ENCODE results near the gene ATG4D. TPM values are rescaled to one million over a fixed set of nuclear protein-coding genes. Genes with fewer than 3 reads are reported as not detected.

Gene ATG4D
- total and polyA plus RNA-seq, 8 donors, result 19.3 to 27.4 (median 23.1) TPM

DNA sequence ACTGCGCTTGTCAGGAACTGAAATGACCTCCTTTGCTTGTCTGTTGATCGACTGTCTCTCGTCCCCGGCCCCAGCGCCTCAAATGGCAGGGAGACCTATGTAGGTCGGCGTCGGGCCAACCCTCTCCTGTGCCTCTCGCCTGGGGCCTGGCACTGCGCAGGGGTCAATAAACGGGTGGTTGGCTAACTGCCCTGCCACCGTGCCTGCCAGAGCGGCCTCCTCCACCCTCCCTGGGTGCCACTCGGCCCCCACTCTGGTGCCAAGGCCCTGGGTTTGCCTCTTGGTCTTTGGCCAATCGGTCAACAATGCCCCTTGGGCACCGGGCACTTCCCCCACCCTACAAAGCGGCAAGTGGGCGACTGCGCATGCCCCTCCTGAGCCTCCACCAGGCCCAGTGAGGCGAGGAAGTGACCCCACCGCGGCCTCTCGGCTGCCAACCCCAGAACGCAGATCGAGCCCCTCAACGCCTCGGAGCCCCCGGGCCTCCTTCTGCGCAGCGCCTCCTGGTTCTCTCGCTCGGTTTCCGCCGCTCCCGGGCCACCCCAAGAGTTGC is 41.7 kb upstream of the ATG4D start:
- DNase-seq, result peak; percentile 39 to 91 (median 71)

GRCh38 chr19:10502524-10503001 is 41.1 kb upstream of the ATG4D start:
- Histone ChIP-seq H3K36me3 (peaks cover 0 to 25% of the 10 kb centered on the region in 2 donors), H3K27ac (peak overlapping the region; percentile 96 to 98), H3K27me3 (no peaks in the 10 kb centered on the region), H3K4me1 (peaks cover 12 to 61% of the 10 kb centered on the region in 2 donors), H3K9me3 (no peaks in the 10 kb centered on the region), H3K4me3 (peak overlapping the region; percentile 83 to 97)
- TF ChIP-seq, protein P1, sequence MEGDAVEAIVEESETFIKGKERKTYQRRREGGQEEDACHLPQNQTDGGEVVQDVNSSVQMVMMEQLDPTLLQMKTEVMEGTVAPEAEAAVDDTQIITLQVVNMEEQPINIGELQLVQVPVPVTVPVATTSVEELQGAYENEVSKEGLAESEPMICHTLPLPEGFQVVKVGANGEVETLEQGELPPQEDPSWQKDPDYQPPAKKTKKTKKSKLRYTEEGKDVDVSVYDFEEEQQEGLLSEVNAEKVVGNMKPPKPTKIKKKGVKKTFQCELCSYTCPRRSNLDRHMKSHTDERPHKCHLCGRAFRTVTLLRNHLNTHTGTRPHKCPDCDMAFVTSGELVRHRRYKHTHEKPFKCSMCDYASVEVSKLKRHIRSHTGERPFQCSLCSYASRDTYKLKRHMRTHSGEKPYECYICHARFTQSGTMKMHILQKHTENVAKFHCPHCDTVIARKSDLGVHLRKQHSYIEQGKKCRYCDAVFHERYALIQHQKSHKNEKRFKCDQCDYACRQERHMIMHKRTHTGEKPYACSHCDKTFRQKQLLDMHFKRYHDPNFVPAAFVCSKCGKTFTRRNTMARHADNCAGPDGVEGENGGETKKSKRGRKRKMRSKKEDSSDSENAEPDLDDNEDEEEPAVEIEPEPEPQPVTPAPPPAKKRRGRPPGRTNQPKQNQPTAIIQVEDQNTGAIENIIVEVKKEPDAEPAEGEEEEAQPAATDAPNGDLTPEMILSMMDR (IDR thresholded peaks at IDR 0.05), result no peak
- peak; percentile 92 to 97 (median 95) for DNase-seq
- intact Hi-C loops (cut with DNase I), result no loop called here
- peak; percentile 93 for ATAC-seq

More for the DNA sequence above, 41.7 kb upstream of the ATG4D start:
- peak overlapping the region; percentile 83 to 97 for H3K4me3 ChIP-seq
- TF ChIP-seq, protein P1 (IDR thresholded peaks at IDR 0.05), result no peak
- intact Hi-C loops (cut with DNase I), result no loop called here
- H3K9me3 ChIP-seq, result no peaks in the 10 kb centered on the region
- H3K27me3 ChIP-seq, result no peaks in the 10 kb centered on the region
- H3K4me1 ChIP-seq, result peaks cover 12 to 66% of the 10 kb centered on the region in 2 donors
- peaks cover 0 to 30% of the 10 kb centered on the region in 2 donors for H3K36me3 ChIP-seq
- peak overlapping the region; percentile 96 to 98 for H3K27ac ChIP-seq
- ATAC-seq, result peak; percentile 73

- no peaks in the 10 kb centered on the region for H3K27me3 ChIP-seq
- H3K4me1 ChIP-seq, result peaks cover 12 to 57% of the 10 kb centered on the region in 2 donors
- H3K4me3 ChIP-seq, result peak within 1 kb of the TSS; percentile 83 to 97
- ATAC-seq (peak; percentile 18), DNase-seq (peak; percentile 49 to 87 (median 58))
- no peaks in the 10 kb centered on the region for H3K9me3 ChIP-seq
- H3K36me3 ChIP-seq, result peaks cover 0 to 18% of the 10 kb centered on the region in 2 donors
- TF ChIP-seq, protein P1 (IDR thresholded peaks at IDR 0.05), result no peak
- peak within 1 kb of the TSS; percentile 96 to 98 for H3K27ac ChIP-seq
- intact Hi-C loops (cut with DNase I), result no loop called here
Observed at GRCh38 chr19:10503002-10503789, 40.5 kb upstream of the ATG4D start, which contains the start of gene KEAP1. Gene KEAP1, minus strand, starts transcription at chr19:10503356. Its CDS starts 3,323 bp downstream, at chr19:10500033.

DNA sequence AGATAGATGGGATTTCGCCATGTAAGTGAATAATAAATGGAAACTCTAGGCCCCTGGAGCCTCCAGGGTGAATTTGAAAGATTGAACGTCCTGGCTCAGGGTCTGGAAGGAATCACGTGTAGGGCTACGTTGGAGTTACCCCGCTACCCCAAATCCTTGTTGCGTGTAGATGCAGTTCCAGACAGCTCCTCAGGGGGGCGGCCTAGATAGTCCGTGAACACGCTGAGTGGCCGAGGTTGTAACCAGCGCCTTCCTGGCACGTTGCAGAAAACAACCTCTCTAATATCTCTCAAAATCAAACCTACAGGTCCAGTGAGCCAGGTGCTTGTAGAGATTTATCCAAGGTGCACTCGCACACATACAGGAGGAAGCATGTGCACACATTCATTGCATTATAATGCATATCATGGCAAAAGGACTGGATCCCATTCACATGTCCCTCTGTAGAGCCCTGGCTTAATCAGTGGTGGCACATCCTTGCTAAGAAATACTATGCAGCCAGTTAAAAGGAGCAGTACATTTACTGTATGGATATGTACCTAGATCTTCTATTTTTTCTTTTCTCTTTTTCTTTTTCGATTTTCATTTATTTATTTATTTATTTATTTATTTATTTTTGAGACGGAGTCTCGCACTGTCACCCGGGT is 38.0 kb upstream of the ATG4D start:
- Histone ChIP-seq H3K36me3 (no peaks in the 10 kb centered on the region), H3K27ac (no peak overlapping the region), H3K9me3 (no peaks in the 10 kb centered on the region), H3K4me3 (no peak overlapping the region), H3K4me1 (peaks cover 12 to 37% of the 10 kb centered on the region in 2 donors), H3K27me3 (peaks cover 0 to 19% of the 10 kb centered on the region in 2 donors)
- intact Hi-C loops (cut with DNase I), result no loop called here
- TF ChIP-seq, protein P1 (IDR thresholded peaks at IDR 0.05), result peak; percentile 69 to 85
- peak; percentile 34 for ATAC-seq
- DNase-seq, result peak; percentile 37 to 90 (median 72)

All from left lung (tissue), 10 donors.